Caco-2 (cell line): ENCODE measurements around the gene RNASEH2A. TPM values are rescaled to one million over a fixed set of nuclear protein-coding genes. Genes with fewer than 3 reads are reported as not detected.

Experiments
- BruUV-seq: library from RNA; stranded (reverse); fragments of 400-500 nt; replicated peaks from 2 replicates; lab custom pipeline; 2021; lab: Mats Ljungman, UMichigan
- CTCF ChIA-PET: fragments of 300-600 bp; sonication (Branson Sonifier 250); formaldehyde crosslinking; loops from one replicate; lab custom pipeline; 2022; ENCODE audit warnings: antibody characterized with exemption; lab: Charles Lee
- POLR2A ChIA-PET: fragments of 300-600 bp; sonication (Branson Sonifier 250); formaldehyde crosslinking; loops from one replicate; lab custom pipeline; 2022; ENCODE audit warnings: antibody characterized with exemption; lab: Charles Lee
- DNase-seq, 2 experiments: peaks; one replicate each; pipeline versions ENCODE4 v3.0.0 to v3.0.0-alpha.2; 2020 to 2022
- H3K27me3 ChIP-seq: replicated peaks from 2 replicates; pipeline ENCODE4 v1.6.0; 2011; ENCODE audit warnings: low read length; ENCODE audit not compliant: control insufficient read depth, insufficient read depth
- H3K36me3 ChIP-seq: 2 replicates; pipeline ENCODE4 v1.5.1; 2011; ENCODE audit warnings: low read length; ENCODE audit not compliant: control insufficient read depth, insufficient read depth
- H3K4me1 ChIP-seq: fragments of 250-450 bp; sonication (Bioruptor Pico); 2 replicates; pipeline ENCODE4 v1.5.1; 2020; ENCODE audit warnings: mild to moderate bottlenecking
- H3K4me3 ChIP-seq: 2 replicates; pipeline ENCODE4 v1.5.1; 2011; ENCODE audit warnings: low read depth, mild to moderate bottlenecking, control low read depth, low read length
- H3K9me3 ChIP-seq: fragments of 250-450 bp; sonication (Bioruptor Pico); 2 replicates; pipeline ENCODE4 v1.5.1; 2020; ENCODE audit warnings: mild to moderate bottlenecking, moderate library complexity
- H3K27ac Mint-ChIP-seq: one replicate; pipeline ENCODE4 v1.8.0; 2022; ENCODE audit warnings: mixed read lengths; ENCODE audit not compliant: unreplicated experiment
- H3K27me3 Mint-ChIP-seq: one replicate; pipeline ENCODE4 v1.8.0; 2022; ENCODE audit warnings: mixed read lengths; ENCODE audit not compliant: insufficient read depth, unreplicated experiment
- H3K36me3 Mint-ChIP-seq: one replicate; pipeline ENCODE4 v1.8.0; 2022; ENCODE audit warnings: mild to moderate bottlenecking, mixed read lengths; ENCODE audit not compliant: insufficient read depth, unreplicated experiment
- H3K4me1 Mint-ChIP-seq: one replicate; pipeline ENCODE4 v1.8.0; 2022; ENCODE audit warnings: low read depth, mixed read lengths; ENCODE audit not compliant: unreplicated experiment
- H3K4me3 Mint-ChIP-seq: one replicate; pipeline ENCODE4 v1.8.0; 2022; ENCODE audit warnings: mild to moderate bottlenecking, moderate library complexity, mixed read lengths; ENCODE audit not compliant: unreplicated experiment
- H3K9me3 Mint-ChIP-seq: one replicate; pipeline ENCODE4 v1.8.0; 2022; ENCODE audit warnings: mixed read lengths; ENCODE audit not compliant: unreplicated experiment
- CTCF ChIP-seq, 2 experiments: fragments of 200-600 bp in 1 of 2; IDR thresholded peaks; 1 replicate in 1 of 2; 2 replicates in 1 of 2; pipeline versions ENCODE4 v1.5.1 to v1.8.0; 2011 to 2022; ENCODE audit warnings: antibody characterized with exemption in 1 of 2, control low read depth in 1 of 2, inconsistent platforms in 1 of 2, low read depth in 1 of 2, low read length in 1 of 2, mild to moderate bottlenecking in 1 of 2, moderate library complexity in 1 of 2; ENCODE audit not compliant: insufficient read depth in 1 of 2, severe bottlenecking in 1 of 2, unreplicated experiment in 1 of 2
- intact Hi-C: fragments of 100-400 bp; cut with micrococcal nuclease; formaldehyde crosslinking; loops from one replicate; pipeline ENCODE4 v1.10.0; 2022; ENCODE audit not compliant: unreplicated experiment
- total RNA-seq: library from RNA; stranded (reverse); gene quantifications from 2 replicates; pipeline ENCODE4 v1.2.3, GENCODE V29; 2022

RNASEH2A gene
- total RNA-seq, 1 experiment from 2014 or later = 37.6 TPM

- Histone ChIP-seq H3K27me3 (no peaks in the 10 kb centered on the region), H3K4me3 (no peak overlapping the region), H3K9me3 (no peaks in the 10 kb centered on the region), H3K36me3 (no peaks in the 10 kb centered on the region; the same call in 1 of the 2 replicates), H3K4me1 (peaks cover 7% of the 10 kb centered on the region)
- no TSS peak for BruUV-seq
- Mint-ChIP-seq H3K9me3 (no peaks in the 10 kb centered on the region), H3K4me3 (no peak overlapping the region), H3K27me3 (no peaks in the 10 kb centered on the region), H3K36me3 (peaks cover 33% of the 10 kb centered on the region), H3K4me1 (peaks cover 13% of the 10 kb centered on the region), H3K27ac (no peak overlapping the region)
- TF ChIP-seq CTCF (IDR thresholded peaks at IDR 0.05; ENCODE audit: insufficient read depth in 1 of 2, low read depth in 1 of 2, low read length in 1 of 2, severe bottlenecking in 1 of 2, unreplicated experiment in 1 of 2) = no peak
- intact Hi-C loops = no loop called here
- DNase-seq = no peak
- POLR2A ChIA-PET = interaction anchor here (0.6 to 1.0 kb wide), 2 partner anchors 18 to 194 kb away, joined by 3 read pairs; partner anchors contain the start of gene JUNB
- CTCF ChIA-PET = interaction anchor here (0.6 to 1.2 kb wide), 5 partner anchors 13 to 611 kb away, joined by 3 to 5 read pairs (median 3); partner anchors contain the start of gene ZNF136
These were observed 32.8 kb upstream of the RNASEH2A start for GRCh38 chr19:12773571-12773970.

- no peaks in the 10 kb centered on the region for H3K27me3 ChIP-seq
- Mint-ChIP-seq H3K27me3 (no peaks in the 10 kb centered on the region), H3K4me3 (peak within 1 kb of the TSS; percentile 78), H3K27ac (peak within 1 kb of the TSS; percentile 91), H3K4me1 (peaks cover 19% of the 10 kb centered on the region), H3K36me3 (peaks cover 33% of the 10 kb centered on the region), H3K9me3 (no peaks in the 10 kb centered on the region)
- intact Hi-C loops = loop anchor here (1.0 to 5.0 kb wide), 2 partner anchors 41 to 53 kb away; partner anchors contain the start of genes TNPO2 and TRIR
- no peak for TF ChIP-seq CTCF (IDR thresholded peaks at IDR 0.05; ENCODE audit: insufficient read depth in 1 of 2, low read depth in 1 of 2, low read length in 1 of 2, severe bottlenecking in 1 of 2, unreplicated experiment in 1 of 2)
- peaks cover 14% of the 10 kb centered on the region for H3K4me1 ChIP-seq
- no TSS peak for BruUV-seq
- CTCF ChIA-PET = interaction anchor here (0.8 to 1.4 kb wide), 6 partner anchors 12 to 190 kb away, joined by 3 to 8 read pairs (median 4); no protein-coding TSS in a partner anchor
- H3K4me3 ChIP-seq = peak within 1 kb of the TSS; percentile 54
- POLR2A ChIA-PET = interaction anchor here (0.5 to 1.4 kb wide), 4 partner anchors 14 to 53 kb away, joined by 3 to 12 read pairs (median 4); partner anchors contain the start of gene JUNB
- H3K9me3 ChIP-seq = no peaks in the 10 kb centered on the region
- no peaks in the 10 kb centered on the region; the same call in 1 of the 2 replicates for H3K36me3 ChIP-seq
- DNase-seq = peak; percentile 97 to 99
These were observed 31.5 kb upstream of the RNASEH2A start, which contains the start of gene HOOK2 for GRCh38 chr19:12774588-12775555. TSS of gene HOOK2 (minus strand) at chr19:12775552. CDS start at chr19:12775449, 103 bp downstream.
